Measurements from ENCODE around the gene C12orf56. TPM values are rescaled to one million over a fixed set of nuclear protein-coding genes. Genes with fewer than 3 reads are reported as not detected.

Gene C12orf56
- total and polyA plus RNA-seq, 4 donors = 0.08 to 0.47 (median 0.24) TPM; not detected in 1

GRCh38 chr12:64323476-64324225, 66.9 kb downstream of the C12orf56 start:
- Histone ChIP-seq H3K27ac (ENCODE audit: low read depth in 1 of 2, low read length in 2 of 2) (no peak overlapping the region), H3K9ac (ENCODE audit: low read depth in 1 of 2, low read length in 2 of 2) (no peak overlapping the region), H3K4me1 (ENCODE audit: control insufficient read depth in 4 of 4, insufficient read depth in 4 of 4, low read length in 3 of 4) (no peaks in the 10 kb centered on the region), H3K4me3 (ENCODE audit: low read depth in 1 of 3, low read length in 3 of 3) (no peak overlapping the region), H3K27me3 (ENCODE audit: control insufficient read depth in 4 of 4, insufficient read depth in 4 of 4, low read length in 3 of 4) (no peaks in the 10 kb centered on the region), H3K9me3 (ENCODE audit: control insufficient read depth in 4 of 4, low read length in 3 of 4) (no peaks in the 10 kb centered on the region), H3K36me3 (ENCODE audit: control insufficient read depth in 4 of 4, insufficient read depth in 3 of 4, low read depth in 1 of 4, low read length in 3 of 4) (no peaks in the 10 kb centered on the region)
- no peak for DNase-seq (ENCODE audit: low spot score)
- WGBS = 76% methylated on average over 3 of the region's 3 CpGs
- TF ChIP-seq REST (IDR thresholded peaks at IDR 0.05) = no peak
- TF ChIP-seq JUND (IDR thresholded peaks at IDR 0.05) = no peak
- TF ChIP-seq GABPA (IDR thresholded peaks at IDR 0.05 in 1 of 2, conservative IDR thresholded peaks at IDR 0.05 in 1 of 2) = no peak
- no peak for TF ChIP-seq FOXA2 (IDR thresholded peaks at IDR 0.05)
- TF ChIP-seq, protein P1, sequence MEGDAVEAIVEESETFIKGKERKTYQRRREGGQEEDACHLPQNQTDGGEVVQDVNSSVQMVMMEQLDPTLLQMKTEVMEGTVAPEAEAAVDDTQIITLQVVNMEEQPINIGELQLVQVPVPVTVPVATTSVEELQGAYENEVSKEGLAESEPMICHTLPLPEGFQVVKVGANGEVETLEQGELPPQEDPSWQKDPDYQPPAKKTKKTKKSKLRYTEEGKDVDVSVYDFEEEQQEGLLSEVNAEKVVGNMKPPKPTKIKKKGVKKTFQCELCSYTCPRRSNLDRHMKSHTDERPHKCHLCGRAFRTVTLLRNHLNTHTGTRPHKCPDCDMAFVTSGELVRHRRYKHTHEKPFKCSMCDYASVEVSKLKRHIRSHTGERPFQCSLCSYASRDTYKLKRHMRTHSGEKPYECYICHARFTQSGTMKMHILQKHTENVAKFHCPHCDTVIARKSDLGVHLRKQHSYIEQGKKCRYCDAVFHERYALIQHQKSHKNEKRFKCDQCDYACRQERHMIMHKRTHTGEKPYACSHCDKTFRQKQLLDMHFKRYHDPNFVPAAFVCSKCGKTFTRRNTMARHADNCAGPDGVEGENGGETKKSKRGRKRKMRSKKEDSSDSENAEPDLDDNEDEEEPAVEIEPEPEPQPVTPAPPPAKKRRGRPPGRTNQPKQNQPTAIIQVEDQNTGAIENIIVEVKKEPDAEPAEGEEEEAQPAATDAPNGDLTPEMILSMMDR (IDR thresholded peaks at IDR 0.05; ENCODE audit: low read depth, low read length, missing input control) = no peak
- no peak for TF ChIP-seq HNF4G (IDR thresholded peaks at IDR 0.05)
- TF ChIP-seq NR2F2 (IDR thresholded peaks at IDR 0.05) = no peak
- TF ChIP-seq, protein P2, sequence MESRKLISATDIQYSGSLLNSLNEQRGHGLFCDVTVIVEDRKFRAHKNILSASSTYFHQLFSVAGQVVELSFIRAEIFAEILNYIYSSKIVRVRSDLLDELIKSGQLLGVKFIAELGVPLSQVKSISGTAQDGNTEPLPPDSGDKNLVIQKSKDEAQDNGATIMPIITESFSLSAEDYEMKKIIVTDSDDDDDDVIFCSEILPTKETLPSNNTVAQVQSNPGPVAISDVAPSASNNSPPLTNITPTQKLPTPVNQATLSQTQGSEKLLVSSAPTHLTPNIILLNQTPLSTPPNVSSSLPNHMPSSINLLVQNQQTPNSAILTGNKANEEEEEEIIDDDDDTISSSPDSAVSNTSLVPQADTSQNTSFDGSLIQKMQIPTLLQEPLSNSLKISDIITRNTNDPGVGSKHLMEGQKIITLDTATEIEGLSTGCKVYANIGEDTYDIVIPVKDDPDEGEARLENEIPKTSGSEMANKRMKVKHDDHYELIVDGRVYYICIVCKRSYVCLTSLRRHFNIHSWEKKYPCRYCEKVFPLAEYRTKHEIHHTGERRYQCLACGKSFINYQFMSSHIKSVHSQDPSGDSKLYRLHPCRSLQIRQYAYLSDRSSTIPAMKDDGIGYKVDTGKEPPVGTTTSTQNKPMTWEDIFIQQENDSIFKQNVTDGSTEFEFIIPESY (IDR thresholded peaks at IDR 0.05) = no peak
- TF ChIP-seq RXRA (IDR thresholded peaks at IDR 0.05) = no peak
- no peak for TF ChIP-seq EGR1 (IDR thresholded peaks at IDR 0.05; ENCODE audit: low read depth in 2 of 2)
- TF ChIP-seq TAF1 (conservative IDR thresholded peaks at IDR 0.05) = no peak
- no peak for TF ChIP-seq YY1 (IDR thresholded peaks at IDR 0.05)
- TF ChIP-seq ATF3 (IDR thresholded peaks at IDR 0.05) = no peak
- TF ChIP-seq HNF4A (conservative IDR thresholded peaks at IDR 0.05) = no peak
- TF ChIP-seq FOXA1 (IDR thresholded peaks at IDR 0.05) = no peak
- TF ChIP-seq RAD21 (IDR thresholded peaks at IDR 0.05) = no peak
- TF ChIP-seq, protein P3, sequence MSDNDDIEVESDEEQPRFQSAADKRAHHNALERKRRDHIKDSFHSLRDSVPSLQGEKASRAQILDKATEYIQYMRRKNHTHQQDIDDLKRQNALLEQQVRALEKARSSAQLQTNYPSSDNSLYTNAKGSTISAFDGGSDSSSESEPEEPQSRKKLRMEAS (IDR thresholded peaks at IDR 0.05) = no peak
- TF ChIP-seq SP1 (IDR thresholded peaks at IDR 0.05) = no peak
